A549 treated with GW870086 at 1 μM for 4 hours (cell line): ENCODE results near the gene THY1. TPM values are rescaled to one million over a fixed set of nuclear protein-coding genes. Genes with fewer than 3 reads are reported as not detected.

ENCODE experiments used
- total RNA-seq: library from RNA; stranded (reverse); fragments of 200-300 nt; extraction: Qiagen RNA extraction; gene quantifications from 5 replicates; pipeline ENCODE4 v1.2.3, GENCODE V29; 2022; ENCODE audit warnings: low read depth

THY1 gene
- 8.9 to 17.2 TPM (median 13.7 TPM) in 5 replicates for total RNA-seq

GRCh38 chr11:119422809-119423508, at the start of gene THY1:
THY1 (minus strand) TSS chr11:119423172; CDS start chr11:119420905, 2,267 bp downstream.

GRCh38 chr11:119381181-119381988, 41.6 kb downstream of the THY1 start, which contains the start of gene USP2:
USP2 (minus strand) TSS chr11:119381690; CDS start chr11:119373480, 8,210 bp downstream.

Other genes starting within 250 kb of the THY1 start
- 0.08 to 0.34 TPM (median 0.30 TPM) in 3 of 5 replicates, not detected in the others for gene NHERF4, start 237.7 kb downstream of the THY1 start, total RNA-seq
- gene CBL, start 216.8 kb downstream of the THY1 start, total RNA-seq = 5.4 to 9.4 TPM (median 8.4 TPM) in 5 replicates
- 9.2 to 12.5 TPM (median 11.6 TPM) in 5 replicates for gene MCAM, start 106.0 kb downstream of the THY1 start, total RNA-seq
- gene RNF26, start 88.6 kb downstream of the THY1 start, total RNA-seq = 29.4 to 37.4 TPM (median 34.2 TPM) in 5 replicates
- not detected in 5 replicates for gene C1QTNF5, start 82.3 kb downstream of the THY1 start, total RNA-seq
- not detected in 5 replicates for gene MFRP, start 76.5 kb downstream of the THY1 start, total RNA-seq
- gene USP2, start 41.5 kb downstream of the THY1 start, total RNA-seq = 0.48 to 0.79 TPM (median 0.68 TPM) in 5 replicates